ENCODE measurements around the gene TAS2R7. TPM values are rescaled to one million over a fixed set of nuclear protein-coding genes. Genes with fewer than 3 reads are reported as not detected.

Gene TAS2R7
- total and polyA plus RNA-seq, 3 donors from 2014 or later: not detected

DNA sequence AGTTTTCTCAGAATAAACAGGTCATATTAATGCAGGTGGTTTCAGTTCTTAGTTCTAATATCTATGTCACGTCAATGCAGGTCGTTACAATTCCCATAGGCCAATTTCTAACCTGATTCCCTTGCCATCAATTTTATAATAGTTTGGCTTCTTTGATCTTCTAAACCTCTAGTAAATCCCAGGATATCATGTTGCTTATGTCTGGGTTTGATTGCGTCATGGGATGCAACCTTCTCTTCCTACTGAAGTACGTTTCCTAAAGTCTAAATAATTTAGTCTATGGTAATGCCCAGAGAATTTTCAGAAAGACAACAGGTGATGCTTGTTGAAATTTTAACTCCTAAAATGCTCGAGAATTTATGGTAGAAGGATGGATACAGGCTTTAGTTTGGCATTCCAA is 19.2 kb downstream of the TAS2R7 start:
- Histone ChIP-seq H3K9me3 (no peaks in the 10 kb centered on the region), H3K4me1 (no peaks in the 10 kb centered on the region), H3K4me3 (no peak overlapping the region), H3K27me3 (no peaks in the 10 kb centered on the region), H3K27ac (no peak overlapping the region), H3K36me3 (ENCODE audit: low read depth, missing control alignments) (no peaks in the 10 kb centered on the region)
- WGBS, 2 donors: 77 to 78% methylated on average over 5 of the region's 5 CpGs
- TF ChIP-seq, protein P1, sequence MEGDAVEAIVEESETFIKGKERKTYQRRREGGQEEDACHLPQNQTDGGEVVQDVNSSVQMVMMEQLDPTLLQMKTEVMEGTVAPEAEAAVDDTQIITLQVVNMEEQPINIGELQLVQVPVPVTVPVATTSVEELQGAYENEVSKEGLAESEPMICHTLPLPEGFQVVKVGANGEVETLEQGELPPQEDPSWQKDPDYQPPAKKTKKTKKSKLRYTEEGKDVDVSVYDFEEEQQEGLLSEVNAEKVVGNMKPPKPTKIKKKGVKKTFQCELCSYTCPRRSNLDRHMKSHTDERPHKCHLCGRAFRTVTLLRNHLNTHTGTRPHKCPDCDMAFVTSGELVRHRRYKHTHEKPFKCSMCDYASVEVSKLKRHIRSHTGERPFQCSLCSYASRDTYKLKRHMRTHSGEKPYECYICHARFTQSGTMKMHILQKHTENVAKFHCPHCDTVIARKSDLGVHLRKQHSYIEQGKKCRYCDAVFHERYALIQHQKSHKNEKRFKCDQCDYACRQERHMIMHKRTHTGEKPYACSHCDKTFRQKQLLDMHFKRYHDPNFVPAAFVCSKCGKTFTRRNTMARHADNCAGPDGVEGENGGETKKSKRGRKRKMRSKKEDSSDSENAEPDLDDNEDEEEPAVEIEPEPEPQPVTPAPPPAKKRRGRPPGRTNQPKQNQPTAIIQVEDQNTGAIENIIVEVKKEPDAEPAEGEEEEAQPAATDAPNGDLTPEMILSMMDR (IDR thresholded peaks at IDR 0.05): no peak
- TF ChIP-seq POLR2A (IDR thresholded peaks at IDR 0.05): no peak
- DNase-seq: no peak
- intact Hi-C loops (cut with DNase I; ENCODE audit: low total_unique reads): no loop called here

- intact Hi-C loops (cut with DNase I; ENCODE audit: low total_unique reads): no loop called here
- Histone ChIP-seq H3K4me3 (no peak overlapping the region), H3K27ac (no peak overlapping the region), H3K4me1 (no peaks in the 10 kb centered on the region), H3K27me3 (no peaks in the 10 kb centered on the region), H3K9me3 (no peaks in the 10 kb centered on the region), H3K36me3 (ENCODE audit: low read depth, missing control alignments) (no peaks in the 10 kb centered on the region)
- DNase-seq: no peak
- 85 to 91% methylated on average over 2 of the region's 2 CpGs for WGBS, 2 donors
- TF ChIP-seq POLR2A (IDR thresholded peaks at IDR 0.05): no peak
- TF ChIP-seq, protein P1 (IDR thresholded peaks at IDR 0.05): no peak
Measured at GRCh38 chr12:10779103-10779502, 23.3 kb downstream of the TAS2R7 start.

DNA sequence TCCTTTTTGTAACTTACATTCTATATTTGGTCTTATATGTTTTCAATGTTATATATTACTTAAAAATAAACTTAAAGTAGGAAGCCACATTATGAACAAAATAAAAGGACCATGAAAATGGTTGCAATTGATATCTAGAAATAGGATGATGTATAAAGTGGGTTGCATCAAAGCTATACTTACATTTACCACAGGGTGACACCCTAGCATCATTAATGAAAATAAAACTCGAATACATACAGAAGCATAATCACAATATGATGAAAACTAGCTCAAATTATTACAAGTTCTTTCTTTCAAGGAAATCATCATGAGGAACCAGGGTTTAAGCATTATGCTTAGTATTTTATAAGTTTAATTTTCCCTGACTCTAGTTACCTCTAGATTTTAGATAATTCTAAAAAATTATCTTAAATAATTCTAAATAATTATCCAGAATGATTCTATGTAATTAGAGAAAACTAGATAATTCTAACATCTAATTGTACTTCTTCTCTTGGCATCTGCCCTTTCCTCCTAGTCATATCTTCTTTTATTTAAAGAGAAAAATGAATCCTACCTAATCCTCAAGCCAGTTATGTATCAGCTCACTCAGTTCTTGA is 31.2 kb downstream of the TAS2R7 start:
- intact Hi-C loops (cut with DNase I; ENCODE audit: low total_unique reads): loop anchor here (5.0 kb wide), 1 partner anchor 431 kb away; no protein-coding TSS in a partner anchor
- Histone ChIP-seq H3K9me3 (no peaks in the 10 kb centered on the region), H3K27me3 (no peaks in the 10 kb centered on the region), H3K4me1 (no peaks in the 10 kb centered on the region), H3K27ac (no peak overlapping the region), H3K4me3 (no peak overlapping the region), H3K36me3 (ENCODE audit: low read depth, missing control alignments) (no peaks in the 10 kb centered on the region)
- no peak for DNase-seq
- TF ChIP-seq, protein P1 (IDR thresholded peaks at IDR 0.05): peak in 2 of 3 experiments; percentile 52 to 63
- no peak for TF ChIP-seq POLR2A (IDR thresholded peaks at IDR 0.05)
- 17 to 18% methylated on average over 1 of the region's 1 CpG for WGBS, 2 donors

DNA sequence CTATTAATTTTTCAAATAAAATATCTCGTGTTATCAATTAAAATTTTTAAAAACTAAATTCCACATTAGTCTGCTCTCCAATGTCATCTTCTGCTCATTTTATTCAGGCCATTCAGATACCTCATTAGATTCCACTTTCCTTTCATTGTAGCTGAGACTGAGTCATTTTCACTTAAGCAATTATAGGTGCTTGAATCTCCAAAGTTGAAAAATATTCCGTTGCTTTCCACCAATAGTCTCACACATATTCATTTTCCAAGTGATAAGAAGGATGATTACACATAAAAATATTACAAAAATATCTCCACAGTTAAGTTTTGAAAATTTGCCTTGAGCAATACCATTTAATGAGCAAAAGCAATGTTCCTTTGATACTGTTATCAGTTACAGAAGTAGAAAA is 42.8 kb downstream of the TAS2R7 start:
- 26 to 47% methylated on average over 2 of the region's 2 CpGs for WGBS, 2 donors
- Histone ChIP-seq H3K4me1 (no peaks in the 10 kb centered on the region), H3K4me3 (no peak overlapping the region), H3K27ac (no peak overlapping the region), H3K27me3 (no peaks in the 10 kb centered on the region), H3K9me3 (no peaks in the 10 kb centered on the region), H3K36me3 (ENCODE audit: low read depth, missing control alignments) (no peaks in the 10 kb centered on the region)
- no peak for DNase-seq
- TF ChIP-seq POLR2A (IDR thresholded peaks at IDR 0.05): no peak
- intact Hi-C loops (cut with DNase I; ENCODE audit: low total_unique reads): no loop called here

DNA sequence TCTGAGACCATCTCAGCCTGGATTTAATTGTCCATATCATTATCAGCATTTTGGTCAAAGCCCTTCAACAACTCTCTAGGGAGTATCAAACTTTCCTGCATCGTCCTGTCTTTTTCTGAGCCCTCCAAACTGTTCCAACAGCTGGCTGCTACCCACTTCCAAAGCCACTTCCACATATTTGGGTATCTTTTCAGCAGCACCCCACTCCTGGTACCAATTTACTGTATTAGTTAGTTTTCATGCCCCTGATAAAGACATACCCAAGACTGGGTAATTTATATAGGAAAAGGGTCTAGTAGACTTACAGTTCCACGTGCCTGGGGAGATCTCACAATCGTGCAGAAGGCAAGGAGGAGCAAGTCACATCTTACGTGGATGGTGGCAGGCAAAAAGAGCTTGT is 46.2 kb downstream of the TAS2R7 start:
- Histone ChIP-seq H3K36me3 (ENCODE audit: low read depth, missing control alignments) (no peaks in the 10 kb centered on the region), H3K4me3 (no peak overlapping the region), H3K4me1 (peaks cover 8% of the 10 kb centered on the region), H3K27me3 (no peaks in the 10 kb centered on the region), H3K27ac (no peak overlapping the region), H3K9me3 (no peaks in the 10 kb centered on the region)
- WGBS, 2 donors: 84% methylated on average over 4 of the region's 4 CpGs
- intact Hi-C loops (cut with DNase I; ENCODE audit: low total_unique reads): no loop called here
- TF ChIP-seq, protein P1 (IDR thresholded peaks at IDR 0.05): no peak
- no peak for TF ChIP-seq POLR2A (IDR thresholded peaks at IDR 0.05)
- DNase-seq: no peak
